Measurements from ENCODE around the gene OR10P1.

- TF ChIP-seq SREBF2 (IDR thresholded peaks at IDR 0.05; ENCODE audit: low read length) (no peak), MYC (IDR thresholded peaks at IDR 0.05; ENCODE audit: insufficient read depth, insufficient read length, insufficient replicate concordance, low read length, severe bottlenecking) (no peak), CEBPB (IDR thresholded peaks at IDR 0.05; ENCODE audit: borderline replicate concordance in 1 of 2, low read depth in 2 of 2, low read length in 2 of 2) (no peak), FOXM1 (IDR thresholded peaks at IDR 0.05; ENCODE audit: low read depth, low read length) (no peak), MXI1 (IDR thresholded peaks at IDR 0.05; ENCODE audit: low read depth, low read length) (no peak), BCL11A (IDR thresholded peaks at IDR 0.05; ENCODE audit: low read depth, low read length) (no peak), REST (IDR thresholded peaks at IDR 0.05; ENCODE audit: low read depth, low read length) (no peak), HCFC1 (IDR thresholded peaks at IDR 0.05; ENCODE audit: low read length) (no peak), PAX8 (IDR thresholded peaks at IDR 0.05) (no peak)
- TF ChIP-seq, protein P1, sequence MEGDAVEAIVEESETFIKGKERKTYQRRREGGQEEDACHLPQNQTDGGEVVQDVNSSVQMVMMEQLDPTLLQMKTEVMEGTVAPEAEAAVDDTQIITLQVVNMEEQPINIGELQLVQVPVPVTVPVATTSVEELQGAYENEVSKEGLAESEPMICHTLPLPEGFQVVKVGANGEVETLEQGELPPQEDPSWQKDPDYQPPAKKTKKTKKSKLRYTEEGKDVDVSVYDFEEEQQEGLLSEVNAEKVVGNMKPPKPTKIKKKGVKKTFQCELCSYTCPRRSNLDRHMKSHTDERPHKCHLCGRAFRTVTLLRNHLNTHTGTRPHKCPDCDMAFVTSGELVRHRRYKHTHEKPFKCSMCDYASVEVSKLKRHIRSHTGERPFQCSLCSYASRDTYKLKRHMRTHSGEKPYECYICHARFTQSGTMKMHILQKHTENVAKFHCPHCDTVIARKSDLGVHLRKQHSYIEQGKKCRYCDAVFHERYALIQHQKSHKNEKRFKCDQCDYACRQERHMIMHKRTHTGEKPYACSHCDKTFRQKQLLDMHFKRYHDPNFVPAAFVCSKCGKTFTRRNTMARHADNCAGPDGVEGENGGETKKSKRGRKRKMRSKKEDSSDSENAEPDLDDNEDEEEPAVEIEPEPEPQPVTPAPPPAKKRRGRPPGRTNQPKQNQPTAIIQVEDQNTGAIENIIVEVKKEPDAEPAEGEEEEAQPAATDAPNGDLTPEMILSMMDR (IDR thresholded peaks at IDR 0.05 in 2 of 3, conservative IDR thresholded peaks at IDR 0.05 in 1 of 3; ENCODE audit: control insufficient read depth in 2 of 3, extremely low read depth in 1 of 3, insufficient read depth in 1 of 3, low read depth in 3 of 3, low read length in 3 of 3) = no peak
- TF ChIP-seq, protein P2, sequence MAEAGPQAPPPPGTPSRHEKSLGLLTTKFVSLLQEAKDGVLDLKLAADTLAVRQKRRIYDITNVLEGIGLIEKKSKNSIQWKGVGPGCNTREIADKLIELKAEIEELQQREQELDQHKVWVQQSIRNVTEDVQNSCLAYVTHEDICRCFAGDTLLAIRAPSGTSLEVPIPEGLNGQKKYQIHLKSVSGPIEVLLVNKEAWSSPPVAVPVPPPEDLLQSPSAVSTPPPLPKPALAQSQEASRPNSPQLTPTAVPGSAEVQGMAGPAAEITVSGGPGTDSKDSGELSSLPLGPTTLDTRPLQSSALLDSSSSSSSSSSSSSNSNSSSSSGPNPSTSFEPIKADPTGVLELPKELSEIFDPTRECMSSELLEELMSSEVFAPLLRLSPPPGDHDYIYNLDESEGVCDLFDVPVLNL (IDR thresholded peaks at IDR 0.05; ENCODE audit: low read depth, low read length) = no peak
- TF ChIP-seq, protein P3, sequence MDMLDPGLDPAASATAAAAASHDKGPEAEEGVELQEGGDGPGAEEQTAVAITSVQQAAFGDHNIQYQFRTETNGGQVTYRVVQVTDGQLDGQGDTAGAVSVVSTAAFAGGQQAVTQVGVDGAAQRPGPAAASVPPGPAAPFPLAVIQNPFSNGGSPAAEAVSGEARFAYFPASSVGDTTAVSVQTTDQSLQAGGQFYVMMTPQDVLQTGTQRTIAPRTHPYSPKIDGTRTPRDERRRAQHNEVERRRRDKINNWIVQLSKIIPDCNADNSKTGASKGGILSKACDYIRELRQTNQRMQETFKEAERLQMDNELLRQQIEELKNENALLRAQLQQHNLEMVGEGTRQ (IDR thresholded peaks at IDR 0.05; ENCODE audit: borderline replicate concordance, low read depth, low read length) = no peak
- TF ChIP-seq, protein P4, sequence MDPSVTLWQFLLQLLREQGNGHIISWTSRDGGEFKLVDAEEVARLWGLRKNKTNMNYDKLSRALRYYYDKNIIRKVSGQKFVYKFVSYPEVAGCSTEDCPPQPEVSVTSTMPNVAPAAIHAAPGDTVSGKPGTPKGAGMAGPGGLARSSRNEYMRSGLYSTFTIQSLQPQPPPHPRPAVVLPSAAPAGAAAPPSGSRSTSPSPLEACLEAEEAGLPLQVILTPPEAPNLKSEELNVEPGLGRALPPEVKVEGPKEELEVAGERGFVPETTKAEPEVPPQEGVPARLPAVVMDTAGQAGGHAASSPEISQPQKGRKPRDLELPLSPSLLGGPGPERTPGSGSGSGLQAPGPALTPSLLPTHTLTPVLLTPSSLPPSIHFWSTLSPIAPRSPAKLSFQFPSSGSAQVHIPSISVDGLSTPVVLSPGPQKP (IDR thresholded peaks at IDR 0.05; ENCODE audit: low read depth, low read length) = no peak
- TF ChIP-seq, protein P5, sequence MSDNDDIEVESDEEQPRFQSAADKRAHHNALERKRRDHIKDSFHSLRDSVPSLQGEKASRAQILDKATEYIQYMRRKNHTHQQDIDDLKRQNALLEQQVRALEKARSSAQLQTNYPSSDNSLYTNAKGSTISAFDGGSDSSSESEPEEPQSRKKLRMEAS (IDR thresholded peaks at IDR 0.05; ENCODE audit: low read depth, low read length) = no peak
Observed at GRCh38 chr12:55682087-55682796, 45.5 kb downstream of the OR10P1 start.

Data from GM12878 (cell line).